Smooth muscle cell (in vitro differentiated cells): ENCODE results near the gene CXXC5. TPM values are rescaled to one million over a fixed set of nuclear protein-coding genes. Genes with fewer than 3 reads are reported as not detected.

Experiments
- DNase-seq: peaks from one replicate; lab custom pipeline; 2025; ENCODE audit not compliant: unreplicated experiment; lab: John Stamatoyannopoulos, UW
- H2AFZ ChIP-seq: fragments of 200-600 bp; sonication (generic); 2 replicates; pipeline ENCODE4 v1.6.0; 2016; ENCODE audit warnings: antibody characterized with exemption, low read depth, mild to moderate bottlenecking
- H3F3A ChIP-seq: fragments of 200-600 bp; sonication (generic); 2 replicates; pipeline ENCODE4 v1.6.0; 2017; ENCODE audit warnings: antibody characterized with exemption, low read depth
- H3K27ac ChIP-seq: fragments of 200-600 bp; sonication (generic); 2 replicates; pipeline ENCODE4 v1.5.1; 2016; ENCODE audit warnings: low read depth, mild to moderate bottlenecking
- H3K27me3 ChIP-seq: fragments of 200-600 bp; sonication (generic); 2 replicates; pipeline ENCODE4 v1.6.1; 2016; ENCODE audit warnings: low read depth, mild to moderate bottlenecking
- H3K36me3 ChIP-seq: fragments of 200-600 bp; sonication (generic); 2 replicates; pipeline ENCODE4 v1.5.1; 2016; ENCODE audit warnings: low read depth
- H3K4me1 ChIP-seq: fragments of 200-600 bp; sonication (generic); 2 replicates; pipeline ENCODE4 v1.5.1; 2016; ENCODE audit warnings: low read depth
- H3K4me2 ChIP-seq: fragments of 200-600 bp; sonication (generic); 2 replicates; pipeline ENCODE4 v1.6.0; 2016; ENCODE audit warnings: mild to moderate bottlenecking
- H3K4me3 ChIP-seq: fragments of 200-600 bp; sonication (generic); 2 replicates; pipeline ENCODE4 v1.5.1; 2016; ENCODE audit warnings: mild to moderate bottlenecking
- H3K79me2 ChIP-seq: fragments of 200-600 bp; sonication (generic); 2 replicates; pipeline ENCODE4 v1.6.0; 2016; ENCODE audit warnings: low read depth, mild to moderate bottlenecking
- H3K9ac ChIP-seq: fragments of 200-600 bp; sonication (generic); 2 replicates; pipeline ENCODE4 v1.6.0; 2016; ENCODE audit warnings: low read depth
- H3K9me3 ChIP-seq: fragments of 200-600 bp; sonication (generic); replicated peaks from 2 replicates; pipeline ENCODE4 v1.5.1; 2016; ENCODE audit warnings: low read depth
- H4K20me1 ChIP-seq: fragments of 200-600 bp; sonication (generic); 2 replicates; pipeline ENCODE4 v1.6.0; 2016; ENCODE audit warnings: low read depth
- CTCF ChIP-seq: fragments of 200-600 bp; sonication (generic); IDR thresholded peaks from 2 replicates; pipeline ENCODE4 v1.5.1; 2017; ENCODE audit warnings: borderline replicate concordance, mild to moderate bottlenecking, antibody characterized with exemption; ENCODE audit not compliant: insufficient read depth, poor library complexity, severe bottlenecking
- WGBS: methylation state at CpG from one replicate; pipeline ENCODE4 v1.1.7; 2016; ENCODE audit warnings: low lambda C conversion rate; 5-methylcytosine and 5-hydroxymethylcytosine counted together
- polyA plus RNA-seq: library from polyadenylated mRNA; unstranded; fragments of >200 nt; fragmentation: Nextera tagmentation; extraction: Ambion mirVana; gene quantifications from 2 replicates; pipeline ENCODE4 v1.2.1, GENCODE V29; 2016
- total RNA-seq: library from RNA; depleted of rRNA; stranded (reverse); fragments of >200 nt; gene quantifications from 2 replicates; pipeline ENCODE4 v1.2.3, GENCODE V29; 2014

Gene CXXC5
- total and polyA plus RNA-seq, 2 experiments from 2014 or later: 85.5 to 139 TPM

GRCh38 chr5:139696167-139696893 is 48.2 kb downstream of the CXXC5 start:
- H2AFZ ChIP-seq: no peak overlapping the region

GRCh38 chr5:139696894-139697658 is 48.9 kb downstream of the CXXC5 start:
- Histone ChIP-seq H3K9ac (peak overlapping the region; percentile 89), H3K4me3 (peak overlapping the region; percentile 39), H3K27me3 (no peaks in the 10 kb centered on the region), H3K4me2 (peak overlapping the region; percentile 81), H3F3A (peaks cover 29% of the 10 kb centered on the region), H3K79me2 (no peaks in the 10 kb centered on the region), H2AFZ (no peak overlapping the region), H3K36me3 (no peaks in the 10 kb centered on the region), H3K4me1 (peaks cover 56% of the 10 kb centered on the region), H4K20me1 (no peaks in the 10 kb centered on the region), H3K9me3 (no peaks in the 10 kb centered on the region), H3K27ac (peak overlapping the region; percentile 98)
- no peak for TF ChIP-seq CTCF
- 0% methylated on average over 8 of the region's 55 CpGs for WGBS
- peak; percentile 91 for DNase-seq

More at GRCh38 chr5:139696167-139696893, 48.2 kb downstream of the CXXC5 start:
- Histone ChIP-seq H3K4me2 (peak overlapping the region; percentile 77), H3K27me3 (no peaks in the 10 kb centered on the region), H3K4me1 (peaks cover 52% of the 10 kb centered on the region), H4K20me1 (no peaks in the 10 kb centered on the region), H3K36me3 (no peaks in the 10 kb centered on the region), H3F3A (peaks cover 29% of the 10 kb centered on the region), H3K79me2 (no peaks in the 10 kb centered on the region), H3K4me3 (peak overlapping the region; percentile 3), H3K9ac (peak overlapping the region; percentile 58), H3K27ac (peak overlapping the region; percentile 98), H3K9me3 (no peaks in the 10 kb centered on the region)
- DNase-seq: no peak
- no peak for TF ChIP-seq CTCF
- WGBS: 12% methylated on average over 21 of the region's 21 CpGs

GRCh38 chr5:139698490-139699146 is 50.5 kb downstream of the CXXC5 start:
- Histone ChIP-seq H3K79me2 (no peaks in the 10 kb centered on the region), H3F3A (peaks cover 29% of the 10 kb centered on the region), H3K4me2 (peak overlapping the region; percentile 81), H3K4me3 (no peak overlapping the region), H3K9me3 (no peaks in the 10 kb centered on the region), H3K4me1 (peaks cover 46% of the 10 kb centered on the region), H2AFZ (no peak overlapping the region), H3K36me3 (no peaks in the 10 kb centered on the region), H3K27ac (peak overlapping the region; percentile 98), H4K20me1 (no peaks in the 10 kb centered on the region), H3K27me3 (no peaks in the 10 kb centered on the region), H3K9ac (peak overlapping the region; percentile 89)
- WGBS: 28% methylated on average over 13 of the region's 13 CpGs
- DNase-seq: peak; percentile 35
- TF ChIP-seq CTCF: no peak
